NCI-H510A (cell line): ENCODE results near the gene CORO6.

ENCODE experiments used
- DNase-seq: peaks from one replicate; lab custom pipeline; 2025; lab: John Stamatoyannopoulos, UW

CORO6 gene

GRCh38 chr17:29590411-29591145, 32.1 kb downstream of the CORO6 start:
- peak; percentile 25 for DNase-seq

- DNase-seq: peak; percentile 88
Observed at GRCh38 chr17:29589524-29590410, 32.9 kb downstream of the CORO6 start, which contains the start of gene GIT1. Gene GIT1, minus strand, starts transcription at chr17:29589648. Its CDS starts 270 bp downstream, at chr17:29589378.

- no peak for DNase-seq
Observed at GRCh38 chr17:29588562-29589411, 33.9 kb downstream of the CORO6 start.

DNA sequence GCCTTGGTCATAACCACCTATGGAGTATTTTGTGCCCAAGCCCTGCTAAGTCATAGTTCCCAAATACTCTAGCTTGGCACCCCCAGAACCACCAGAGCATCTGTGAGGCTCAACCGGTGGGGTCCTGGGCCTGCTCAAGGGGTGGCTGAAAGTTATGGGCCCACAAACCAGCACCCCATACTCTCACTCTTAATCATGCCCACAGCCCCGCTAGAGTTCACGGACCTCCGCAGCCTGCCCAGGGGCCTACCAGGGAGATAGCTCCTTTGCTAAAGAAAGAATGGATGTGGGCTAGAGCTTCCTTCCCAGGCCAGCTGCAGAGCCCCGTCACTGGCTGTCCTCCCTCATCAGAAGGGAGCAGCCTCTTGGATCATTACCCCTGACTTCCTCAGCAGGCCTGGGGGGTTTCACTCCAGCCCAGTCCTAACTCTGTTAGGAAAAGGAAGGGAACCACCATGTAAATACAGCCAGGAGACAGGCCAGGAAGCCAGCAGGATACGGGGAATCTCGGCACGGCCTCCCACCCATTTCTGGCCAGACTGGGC, 34.6 kb downstream of the CORO6 start:
- DNase-seq: no peak

DNA sequence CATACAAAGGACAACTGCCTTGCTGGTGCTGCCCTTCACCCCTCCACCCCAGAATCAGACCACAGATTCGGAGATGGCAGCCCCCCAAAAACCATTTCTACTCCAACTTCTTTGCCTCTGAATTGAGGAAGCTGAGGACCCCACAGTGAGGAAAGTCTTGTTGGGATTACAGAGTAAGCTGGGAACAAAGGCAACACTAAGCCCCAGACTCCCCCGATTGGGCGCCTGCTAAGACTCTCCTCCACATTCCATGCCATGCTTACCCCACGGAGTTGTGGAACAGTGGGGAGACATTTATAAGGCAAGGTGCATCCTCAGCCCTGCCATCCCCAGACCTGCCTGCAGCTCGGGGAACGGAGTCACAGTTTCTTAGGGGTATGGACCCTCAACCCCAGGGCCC, 35.1 kb downstream of the CORO6 start:
- DNase-seq: no peak

DNA sequence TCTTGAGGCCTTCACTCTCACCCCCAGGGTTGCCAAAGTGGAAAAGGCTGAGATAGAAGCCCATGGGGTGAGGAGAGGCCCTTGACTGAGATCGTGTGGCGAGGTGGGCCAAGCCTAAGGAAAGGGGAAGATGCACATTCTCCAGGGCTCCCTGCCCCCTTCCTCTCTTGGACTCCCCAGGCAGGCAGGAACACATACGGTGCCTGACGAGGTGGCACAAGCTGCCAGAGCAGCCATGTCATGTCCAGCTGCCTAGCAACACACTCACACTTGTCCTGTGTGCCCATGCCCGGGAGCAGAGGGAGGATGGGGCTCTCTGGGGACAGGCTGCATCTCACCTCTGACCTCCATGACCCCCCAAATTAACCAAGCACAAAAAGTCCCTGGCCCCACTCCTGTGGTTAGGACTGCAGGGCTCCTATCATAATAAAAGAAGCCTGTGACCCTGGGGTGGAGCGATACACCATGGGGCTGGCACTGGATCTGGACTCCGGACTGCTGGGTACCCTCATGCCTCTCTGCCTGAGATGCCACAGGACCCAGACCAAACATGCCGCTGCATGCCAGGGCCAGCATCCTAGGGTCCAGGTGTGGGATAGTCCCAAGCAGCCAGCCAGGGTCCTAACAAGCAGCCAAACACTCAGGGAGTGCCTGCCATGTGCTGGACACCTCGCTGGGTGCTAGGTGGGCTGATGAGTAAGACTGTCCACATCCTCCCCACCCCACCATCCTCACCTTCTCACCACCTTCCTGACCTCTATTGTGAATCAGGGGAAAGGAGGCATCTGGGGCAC, 35.8 kb downstream of the CORO6 start:
- DNase-seq: no peak

DNA sequence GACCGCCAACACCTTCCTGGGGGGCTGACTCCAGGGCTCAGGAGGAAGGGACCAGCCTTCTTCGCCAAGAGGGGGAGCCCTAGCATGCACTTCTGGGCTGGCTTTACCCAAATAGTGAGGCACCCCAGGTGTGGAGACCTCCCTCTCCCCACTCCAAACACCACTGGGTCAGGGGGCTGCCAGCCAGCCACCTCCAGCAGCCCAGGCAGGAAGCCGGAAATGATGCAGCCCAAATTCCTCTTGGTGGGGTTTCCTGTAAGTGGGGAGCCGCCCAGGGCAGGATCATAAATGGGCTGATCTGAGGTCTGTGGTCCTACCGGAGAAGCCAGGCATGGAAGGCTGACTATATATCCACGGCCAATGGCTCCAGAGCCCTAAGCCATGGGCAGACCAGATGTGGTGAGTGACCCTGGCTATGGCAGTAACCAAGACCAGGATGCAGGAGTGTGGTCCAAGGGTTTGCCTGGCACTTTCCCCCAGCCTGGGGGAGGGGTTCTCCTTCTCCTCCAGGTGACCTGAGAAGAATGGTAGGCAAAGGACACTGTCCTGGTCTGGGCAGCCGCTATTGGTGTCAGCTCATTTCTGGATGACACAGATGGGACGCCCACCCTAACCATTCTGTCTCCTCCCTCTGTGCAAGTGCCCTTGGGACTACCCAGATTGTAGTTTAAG, 37.5 kb downstream of the CORO6 start:
- DNase-seq: no peak

GRCh38 chr17:29584452-29585079, 38.1 kb downstream of the CORO6 start:
- no peak for DNase-seq

DNA sequence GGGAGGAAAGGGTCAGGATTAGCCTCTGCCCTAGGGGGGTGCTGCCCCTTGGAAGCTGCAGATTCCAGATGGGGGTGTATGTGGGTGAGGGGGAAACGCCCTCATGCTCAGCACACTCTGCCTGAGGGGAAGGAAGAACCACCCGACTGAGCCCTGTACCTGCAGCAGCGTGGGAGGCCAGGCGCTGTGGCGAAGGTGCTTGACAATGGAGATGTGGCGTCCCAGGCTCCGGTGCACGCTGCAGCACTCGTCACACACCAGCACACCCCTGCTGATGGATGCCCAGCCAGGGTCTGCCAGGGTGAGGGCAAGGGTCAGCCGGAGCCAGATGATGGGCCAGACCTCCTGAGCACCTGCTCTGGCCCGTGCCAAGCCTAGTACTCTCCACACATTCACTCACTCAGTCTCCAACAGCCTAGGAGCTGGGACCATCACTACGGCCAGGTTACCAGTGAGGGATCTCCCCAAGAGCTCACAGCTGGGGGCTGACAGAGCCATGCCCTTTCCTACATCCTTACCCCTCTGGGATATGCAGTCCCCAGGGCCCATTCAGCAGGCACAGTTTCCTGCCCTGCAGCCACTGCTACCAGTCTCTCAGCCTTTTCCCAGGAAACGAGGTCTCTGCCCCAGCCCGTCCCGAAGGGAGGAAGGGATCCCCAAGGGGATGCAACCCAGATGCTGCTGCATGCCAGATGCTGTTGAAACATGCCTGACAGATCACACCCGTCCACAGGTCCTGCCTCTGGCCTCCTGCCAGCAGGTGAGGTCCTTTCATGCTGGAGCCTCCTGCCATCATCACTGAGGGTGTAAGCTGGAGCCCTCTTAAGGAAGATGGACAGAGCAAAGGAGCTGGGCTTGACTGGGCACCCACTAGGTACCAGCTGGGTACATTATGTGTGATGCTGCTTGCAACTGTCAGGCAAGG, 39.1 kb downstream of the CORO6 start:
- no peak for DNase-seq

GRCh38 chr17:29582772-29583171, 39.9 kb downstream of the CORO6 start:
- no peak for DNase-seq

DNA sequence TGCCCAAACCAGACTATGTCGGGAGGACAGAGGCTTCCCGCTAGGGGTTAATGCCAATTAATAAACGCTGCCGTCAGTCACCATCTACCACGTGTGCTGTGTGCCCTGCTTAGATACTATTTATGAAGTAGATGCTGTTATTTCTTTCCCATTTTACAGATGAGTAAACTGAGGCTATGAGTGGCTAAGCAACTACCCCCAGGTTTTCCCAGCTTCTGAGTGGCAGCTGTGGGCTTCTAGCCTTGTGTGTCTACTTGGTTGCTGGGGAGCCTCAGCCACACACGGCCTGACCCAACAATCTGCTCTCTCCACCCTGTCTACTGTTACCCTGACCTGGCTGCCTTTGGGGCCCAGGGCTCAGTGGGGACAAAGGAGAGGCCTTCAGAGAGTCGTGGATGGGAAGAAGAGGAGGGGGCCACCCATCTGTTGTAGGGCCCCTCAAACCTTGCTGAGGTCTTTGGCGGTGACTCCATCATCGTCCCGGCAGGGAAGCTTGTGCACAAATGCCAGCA, 40.4 kb downstream of the CORO6 start:
- no peak for DNase-seq

DNA sequence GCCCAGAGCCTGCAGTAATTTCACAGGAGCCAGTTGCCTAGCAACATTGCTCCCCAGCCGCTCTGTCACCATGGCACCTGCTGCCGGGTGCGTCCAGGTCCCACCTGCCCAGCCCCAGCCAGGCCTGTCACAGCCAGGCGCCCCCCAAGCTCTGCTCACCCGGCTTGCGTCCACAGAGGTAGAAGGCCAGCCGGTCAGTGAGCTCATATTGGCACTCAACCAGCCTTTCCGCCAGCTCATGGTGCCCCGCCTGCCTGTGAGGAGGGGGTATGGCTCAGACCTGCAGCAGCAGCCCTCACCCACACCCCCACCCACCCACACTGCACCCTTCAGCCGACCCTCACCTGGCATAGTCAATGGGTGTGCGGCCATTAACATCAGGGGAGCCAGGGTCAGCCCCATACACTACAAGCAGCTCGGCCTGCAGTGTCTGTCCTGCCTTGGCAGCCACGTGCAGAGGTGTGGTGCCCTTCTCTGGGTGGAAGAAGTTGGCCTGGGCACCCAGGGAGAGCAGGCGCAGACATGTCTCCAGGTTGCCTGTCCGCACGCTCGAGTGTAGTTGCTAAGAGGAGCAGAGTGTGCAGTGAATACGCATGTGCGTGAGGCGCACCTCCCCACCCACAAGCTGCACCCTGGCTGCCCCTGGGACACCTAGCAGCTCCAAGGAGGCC, 41.0 kb downstream of the CORO6 start:
- no peak for DNase-seq

DNA sequence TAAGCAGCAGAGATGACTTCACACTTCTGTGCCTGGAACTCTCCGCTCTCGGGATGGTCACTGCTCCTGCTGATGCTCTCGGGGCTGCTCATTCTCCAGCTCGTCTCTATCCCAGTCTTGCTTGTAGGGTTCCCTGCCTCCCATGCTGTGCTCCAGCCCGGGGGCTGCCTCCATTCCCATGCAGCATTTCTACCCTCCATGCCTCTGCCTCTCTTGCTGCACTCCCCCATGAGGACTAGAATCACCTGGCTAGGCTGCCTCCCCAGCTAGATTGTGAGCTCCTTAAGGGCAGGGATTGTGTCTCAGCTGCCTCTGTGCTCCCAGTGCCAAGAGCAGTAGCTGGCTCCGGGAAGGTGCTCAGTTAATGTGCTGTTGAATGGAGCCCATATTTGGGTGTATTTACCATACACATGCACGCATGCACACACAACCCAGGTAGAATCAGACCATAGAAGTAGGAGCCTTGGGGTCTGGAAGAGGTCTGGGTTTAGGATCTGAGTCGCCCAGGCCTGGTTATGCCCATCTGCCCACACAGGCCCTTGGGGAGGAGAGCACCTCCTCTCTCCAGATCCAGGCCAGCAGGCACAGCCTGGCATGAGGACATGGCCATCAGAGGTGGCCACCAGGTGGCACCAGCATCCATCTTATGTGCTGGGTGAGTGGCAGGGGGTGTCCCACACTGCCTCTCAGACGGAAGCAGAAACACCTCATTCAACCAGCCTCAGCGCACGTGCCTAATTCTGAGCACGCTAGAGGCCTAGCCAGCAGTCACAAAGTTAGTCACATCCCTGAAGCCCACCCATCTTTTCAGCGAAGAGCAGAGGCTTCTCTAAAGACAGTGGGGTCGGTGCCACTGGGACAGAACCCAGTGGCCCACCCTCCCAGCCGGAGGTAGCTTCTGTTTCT, 42.6 kb downstream of the CORO6 start:
- peak; percentile 65 for DNase-seq

DNA sequence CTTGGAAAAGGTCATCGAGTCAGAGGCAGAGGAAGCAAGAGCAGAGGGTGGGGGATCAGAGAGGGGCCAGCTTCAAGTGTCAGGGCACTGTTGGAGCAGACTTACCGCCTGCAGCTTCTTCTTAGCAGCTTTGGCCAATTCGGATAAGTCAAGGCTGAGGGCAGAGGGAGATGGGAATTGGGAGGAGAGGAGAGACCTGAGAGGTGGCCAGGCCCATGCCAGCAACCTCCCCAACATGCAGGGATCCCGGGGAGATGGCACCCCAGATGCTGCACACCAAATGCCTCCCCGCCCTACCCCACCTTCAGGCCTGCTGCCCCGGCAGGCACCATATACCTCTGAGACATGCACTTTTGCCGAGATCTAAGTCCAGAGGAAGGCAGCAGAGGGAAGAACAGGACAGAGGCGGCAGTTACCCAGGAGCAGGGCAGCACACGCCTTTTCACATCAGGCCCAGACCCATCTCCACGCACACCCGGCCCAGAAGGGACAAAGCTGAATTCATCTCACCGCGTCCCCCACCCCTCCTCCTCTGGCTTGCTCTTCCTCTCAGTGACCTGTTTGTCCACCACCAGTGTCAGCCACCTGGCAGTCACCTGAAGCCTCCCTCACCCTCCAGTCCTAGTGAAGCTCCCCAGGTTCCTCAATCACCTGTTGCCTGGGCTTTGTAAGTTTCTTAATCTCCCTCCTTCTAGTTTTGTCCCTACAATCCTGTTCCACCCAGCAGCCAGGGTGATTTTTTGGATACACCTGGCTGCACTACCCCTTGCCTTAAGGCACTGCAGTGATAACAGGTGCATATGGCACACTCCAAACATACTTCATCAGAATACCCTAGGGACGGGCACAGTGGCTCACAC, 43.9 kb downstream of the CORO6 start:
- no peak for DNase-seq

DNA sequence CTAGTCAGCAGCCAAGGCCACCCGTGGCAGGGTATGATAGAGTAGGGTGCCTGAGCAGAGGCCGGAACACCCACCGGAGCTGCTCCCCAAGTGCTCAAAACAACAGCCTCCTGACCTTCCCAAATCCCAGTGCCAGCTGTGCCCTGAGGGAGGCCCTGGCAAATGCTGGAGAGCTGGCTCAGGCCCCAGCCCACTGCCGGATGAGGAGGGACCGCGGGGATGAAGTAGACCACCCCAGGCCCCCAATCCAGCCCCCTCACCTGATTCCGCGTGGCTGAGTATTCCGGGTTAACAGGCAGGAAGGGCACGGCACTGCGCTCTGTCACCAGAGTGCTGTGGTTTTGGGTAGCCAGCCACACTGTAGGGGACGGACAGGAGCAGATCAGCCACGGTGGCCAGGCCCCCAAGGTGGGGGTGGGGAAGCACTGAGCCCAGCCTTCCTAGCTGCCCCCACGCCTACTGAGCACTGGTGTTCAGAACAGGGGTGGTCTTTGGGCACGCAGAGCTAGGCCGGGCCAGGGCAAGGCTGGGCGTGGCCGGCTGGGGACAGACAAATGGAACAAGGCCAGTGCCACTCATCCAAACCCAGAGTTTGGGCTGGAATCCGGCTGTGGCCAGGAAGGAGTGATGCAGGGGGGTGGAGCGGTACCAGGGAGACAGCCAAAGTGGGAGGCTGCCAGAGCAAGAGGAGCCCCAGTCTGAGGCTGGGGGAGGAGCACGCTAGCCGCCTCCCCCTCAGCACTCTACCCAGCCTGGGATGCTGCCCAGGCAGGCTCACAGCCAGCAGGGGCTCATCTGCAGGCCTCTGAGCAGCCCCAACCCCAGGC, 45.1 kb downstream of the CORO6 start:
- no peak for DNase-seq
